Sigmoid colon (tissue), 7 donors: ENCODE measurements around the gene BFAR. TPM values are rescaled to one million over a fixed set of nuclear protein-coding genes. Genes with fewer than 3 reads are reported as not detected.
"Not testable (repeated sequence)": the region's sequence is repeated elsewhere in the genome, so short reads cannot be mapped to it uniquely, and the experiment has no call there.

Experiments
- DNase-seq: peaks from one replicate; pipeline ENCODE4 v3.0.0-alpha.2; 2019
- H3K27ac ChIP-seq, 4 donors: fragments of 200-600 bp; sonication (generic); one replicate each; pipeline ENCODE4 v1.5.1; 2016 to 2019; ENCODE audit warnings: mild to moderate bottlenecking in 1 of 4
- H3K27me3 ChIP-seq, 3 donors: fragments of 200-600 bp; sonication (generic); one replicate each; pipeline ENCODE4 v1.5.1; 2019; ENCODE audit warnings: mild to moderate bottlenecking in 1 of 3
- H3K36me3 ChIP-seq, 4 donors: fragments of 200-600 bp; sonication (generic); one replicate each; pipeline ENCODE4 v1.5.1; 2016 to 2019
- H3K4me1 ChIP-seq, 4 donors: fragments of 200-600 bp; sonication (generic); one replicate each; pipeline ENCODE4 v1.5.1; 2017 to 2019
- H3K4me3 ChIP-seq, 4 donors: fragments of 200-600 bp; sonication (generic); one replicate each; pipeline ENCODE4 v1.5.1; 2017 to 2019; ENCODE audit warnings: mild to moderate bottlenecking in 2 of 4, moderate library complexity in 1 of 4
- H3K9me3 ChIP-seq, 4 donors: fragments of 200-600 bp in 3 of 4; sonication (generic) in 3 of 4; one replicate each; pipeline versions ENCODE4 v1.5.1 to v1.6.1; 2013 to 2019
- EP300 ChIP-seq, 4 donors: sonication (generic); formaldehyde crosslinking; IDR thresholded peaks; one replicate each; pipeline ENCODE4 v1.6.1; 2017; ENCODE audit warnings: antibody characterized with exemption in 4 of 4
- POLR2A ChIP-seq, 2 donors: fragments of 450-650 bp; IDR thresholded peaks; one replicate each; pipeline ENCODE4 v1.6.1; 2016; ENCODE audit warnings: antibody characterized with exemption in 2 of 2, mild to moderate bottlenecking in 2 of 2, moderate library complexity in 2 of 2
- POLR2AphosphoS5 ChIP-seq, 4 donors: sonication (generic); formaldehyde crosslinking; IDR thresholded peaks; one replicate each; pipeline ENCODE4 v1.6.1; 2017; ENCODE audit warnings: antibody characterized with exemption in 4 of 4
- WGBS, 2 donors: extraction: QIAGEN DNeasy Blood & Tissue Kit; methylation state at CpG; one replicate each; pipeline ENCODE4 v1.1.7; 2013; 5-methylcytosine and 5-hydroxymethylcytosine counted together
- intact Hi-C: fragments of 100-400 bp; cut with DNase I; formaldehyde crosslinking; loops from one replicate; pipeline ENCODE4 v1.15.1; 2023
- polyA plus RNA-seq, 3 donors: library from polyadenylated mRNA; stranded (reverse); fragments of 200-250 nt; gene quantifications; one replicate each; pipeline ENCODE4 v1.2.3, GENCODE V29; 2013
- total RNA-seq, 4 donors: library from RNA; depleted of rRNA; stranded (reverse); fragments of >200 nt; gene quantifications; one replicate each; pipeline ENCODE4 v1.1.0, GENCODE V29; 2016
- TF ChIP-seq, protein P1 (sequence below), 4 experiments: fragments of 450-650 bp in 3 of 4; fragments of 200-600 bp in 1 of 4; IDR thresholded peaks; one replicate each; pipeline ENCODE4 v1.5.1; 2016 to 2019; ENCODE audit warnings: antibody characterized with exemption in 4 of 4, mild to moderate bottlenecking in 3 of 4, moderate library complexity in 2 of 4
- donor health status: healthy with polysubstance abuse.
- donor health status: Bipolar disorder and iron deficiency.
- donor health status: healthy.

The BFAR gene
- total and polyA plus RNA-seq, 7 donors, result 38.1 to 64.9 (median 52.3) TPM

DNA sequence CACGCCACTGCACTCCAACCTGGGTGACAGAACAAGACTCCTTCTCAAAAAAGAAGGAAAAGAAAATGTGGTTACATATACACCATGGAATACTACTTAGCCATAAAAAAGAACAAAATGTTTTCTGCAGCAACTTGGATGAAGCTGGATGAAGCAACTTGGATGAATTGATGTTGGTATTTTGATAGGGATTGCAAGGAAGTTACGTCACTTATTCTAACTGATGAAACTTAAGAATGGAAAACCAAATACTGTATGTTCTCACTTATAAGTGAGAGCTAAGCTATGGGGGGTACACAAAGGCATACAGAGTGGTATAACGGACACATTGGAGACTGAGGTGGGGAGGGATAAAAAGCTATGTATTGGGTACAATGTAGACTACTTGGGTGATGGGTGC, 43.9 kb downstream of the BFAR start:
- no peak overlapping the region for H3K4me3 ChIP-seq
- intact Hi-C loops, result no loop called here
- no peak overlapping the region for H3K27ac ChIP-seq
- no peaks in the 10 kb centered on the region for H3K36me3 ChIP-seq
- no peak for DNase-seq
- TF ChIP-seq EP300 (IDR thresholded peaks at IDR 0.05), result no peak
- TF ChIP-seq POLR2A (IDR thresholded peaks at IDR 0.05), result no peak
- TF ChIP-seq POLR2AphosphoS5 (IDR thresholded peaks at IDR 0.05), result no peak
- TF ChIP-seq, protein P1, sequence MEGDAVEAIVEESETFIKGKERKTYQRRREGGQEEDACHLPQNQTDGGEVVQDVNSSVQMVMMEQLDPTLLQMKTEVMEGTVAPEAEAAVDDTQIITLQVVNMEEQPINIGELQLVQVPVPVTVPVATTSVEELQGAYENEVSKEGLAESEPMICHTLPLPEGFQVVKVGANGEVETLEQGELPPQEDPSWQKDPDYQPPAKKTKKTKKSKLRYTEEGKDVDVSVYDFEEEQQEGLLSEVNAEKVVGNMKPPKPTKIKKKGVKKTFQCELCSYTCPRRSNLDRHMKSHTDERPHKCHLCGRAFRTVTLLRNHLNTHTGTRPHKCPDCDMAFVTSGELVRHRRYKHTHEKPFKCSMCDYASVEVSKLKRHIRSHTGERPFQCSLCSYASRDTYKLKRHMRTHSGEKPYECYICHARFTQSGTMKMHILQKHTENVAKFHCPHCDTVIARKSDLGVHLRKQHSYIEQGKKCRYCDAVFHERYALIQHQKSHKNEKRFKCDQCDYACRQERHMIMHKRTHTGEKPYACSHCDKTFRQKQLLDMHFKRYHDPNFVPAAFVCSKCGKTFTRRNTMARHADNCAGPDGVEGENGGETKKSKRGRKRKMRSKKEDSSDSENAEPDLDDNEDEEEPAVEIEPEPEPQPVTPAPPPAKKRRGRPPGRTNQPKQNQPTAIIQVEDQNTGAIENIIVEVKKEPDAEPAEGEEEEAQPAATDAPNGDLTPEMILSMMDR (IDR thresholded peaks at IDR 0.05), result no peak
- H3K27me3 ChIP-seq, result no peaks in the 10 kb centered on the region
- whole genome bisulfite sequencing, 2 donors, result 94 to 95% methylated on average over 3 of the region's 3 CpGs
- no peaks in the 10 kb centered on the region for H3K9me3 ChIP-seq
- H3K4me1 ChIP-seq, result no peaks in the 10 kb centered on the region

DNA sequence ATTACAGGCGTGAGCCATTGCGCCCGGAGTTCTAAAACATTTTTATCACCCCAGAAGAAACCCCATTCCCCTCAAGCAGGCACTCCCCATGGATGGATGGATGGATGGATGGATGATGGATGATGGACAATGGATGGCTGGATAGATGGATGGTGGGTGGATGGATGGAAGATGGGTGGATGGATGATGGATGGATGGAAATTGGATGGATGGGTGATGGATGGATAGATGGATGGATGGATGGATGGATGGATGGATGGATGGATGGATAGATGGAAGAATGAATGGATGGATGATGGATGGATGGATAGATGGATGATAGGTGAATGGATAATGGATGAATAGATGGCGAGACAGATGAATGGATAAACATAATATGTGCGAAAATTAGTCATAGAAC, 44.9 kb downstream of the BFAR start:
- DNase-seq, result no peak
- WGBS, 2 donors, result 95 to 98% methylated on average over 5 of the region's 5 CpGs
- Histone ChIP-seq H3K9me3 (no peaks in the 10 kb centered on the region), H3K27me3 (no peaks in the 10 kb centered on the region), H3K27ac (no peak overlapping the region), H3K4me1 (no peaks in the 10 kb centered on the region), H3K4me3 (no peak overlapping the region), H3K36me3 (no peaks in the 10 kb centered on the region)
- intact Hi-C loops, result no loop called here
- TF ChIP-seq, protein P1 (IDR thresholded peaks at IDR 0.05), result no peak
- TF ChIP-seq POLR2A (IDR thresholded peaks at IDR 0.05), result no peak
- no peak for TF ChIP-seq EP300 (IDR thresholded peaks at IDR 0.05)
- TF ChIP-seq POLR2AphosphoS5 (IDR thresholded peaks at IDR 0.05), result no peak

DNA sequence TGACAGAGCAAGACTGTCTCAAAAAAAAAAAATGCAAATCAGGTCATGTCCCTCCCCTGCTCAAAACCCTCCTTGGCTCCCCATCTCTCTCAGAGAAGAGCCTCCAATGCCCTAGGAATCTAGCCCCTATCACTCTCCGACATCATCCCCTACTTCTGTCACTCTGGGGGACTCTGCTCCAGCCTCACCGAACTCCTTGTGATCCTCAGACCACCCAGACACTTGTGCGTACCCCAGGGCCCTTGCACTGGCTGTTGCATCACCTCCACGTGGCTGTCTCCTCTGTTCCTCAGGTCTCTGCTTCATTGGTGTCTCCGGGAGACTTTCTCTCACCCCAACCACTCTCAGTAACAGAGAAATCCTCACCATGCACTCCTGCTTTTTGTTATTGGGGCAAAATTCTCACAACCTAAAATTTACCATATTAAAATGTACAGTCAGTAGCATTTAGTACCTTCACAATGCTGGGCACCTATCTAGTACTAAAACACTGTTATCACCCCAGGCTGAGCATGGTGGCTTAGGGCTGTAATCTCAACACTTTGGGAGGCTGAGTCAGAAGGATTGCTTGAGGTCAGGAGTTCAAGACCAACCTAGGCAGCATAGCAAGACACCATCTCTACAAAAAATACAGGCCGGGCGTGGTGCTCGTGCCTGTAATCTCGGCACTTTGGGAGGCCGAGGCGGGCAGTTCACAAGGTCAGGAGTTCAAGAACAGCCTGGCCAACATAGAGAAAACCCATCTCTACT, 46.2 kb downstream of the BFAR start:
- 84% methylated on average over 11 of the region's 11 CpGs for WGBS, 2 donors
- Histone ChIP-seq H3K4me1 (no peaks in the 10 kb centered on the region), H3K36me3 (no peaks in the 10 kb centered on the region), H3K9me3 (no peaks in the 10 kb centered on the region), H3K27me3 (no peaks in the 10 kb centered on the region), H3K27ac (no peak overlapping the region), H3K4me3 (no peak overlapping the region)
- DNase-seq, result no peak
- TF ChIP-seq POLR2A (IDR thresholded peaks at IDR 0.05) (no peak), POLR2AphosphoS5 (IDR thresholded peaks at IDR 0.05) (no peak), EP300 (IDR thresholded peaks at IDR 0.05) (no peak)
- TF ChIP-seq, protein P1 (IDR thresholded peaks at IDR 0.05), result no peak
- intact Hi-C loops, result no loop called here

DNA sequence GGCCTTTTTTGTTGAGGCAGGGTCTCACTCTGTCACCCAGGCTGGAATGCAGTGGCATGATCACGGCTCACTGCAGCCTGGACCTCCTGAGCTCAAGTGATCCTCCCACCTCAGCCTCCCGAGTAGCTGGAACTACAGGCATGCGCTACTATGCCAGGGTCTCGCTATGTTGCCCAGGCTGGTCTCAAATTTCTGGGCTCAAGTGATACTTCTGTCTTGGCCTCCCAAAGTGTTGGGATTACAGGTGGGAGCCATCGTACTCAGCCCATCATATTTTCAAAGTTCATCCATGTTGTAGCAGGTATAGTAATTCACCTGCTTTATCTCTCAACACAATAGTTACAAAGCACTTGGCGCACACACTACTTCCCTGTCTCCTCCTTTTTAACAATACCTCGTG, 47.6 kb downstream of the BFAR start:
- intact Hi-C loops, result not testable (repeated sequence)
- DNase-seq, result peak; percentile 2
- WGBS, 2 donors, result 80 to 87% methylated on average over 7 of the region's 7 CpGs

DNA sequence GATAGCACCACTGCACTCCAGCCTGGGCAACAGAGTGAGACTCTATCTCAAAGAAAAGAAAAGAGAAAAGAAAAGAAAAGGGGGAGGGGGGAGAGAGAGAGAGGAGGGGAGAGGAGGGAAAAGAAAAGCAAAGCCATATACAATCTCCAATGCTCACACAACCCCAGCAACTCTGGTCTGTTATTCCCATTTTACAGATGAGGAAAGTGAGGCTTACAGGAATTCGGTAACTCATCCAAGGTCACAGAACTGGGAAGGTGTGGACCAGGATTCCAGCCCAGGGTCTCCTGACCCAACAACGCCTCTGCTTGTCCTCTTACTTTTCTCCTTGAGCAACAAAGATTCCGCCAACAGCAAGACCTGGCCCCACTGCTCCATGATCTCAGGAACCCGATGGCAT, 48.4 kb downstream of the BFAR start:
- Histone ChIP-seq H3K27me3 (no peaks in the 10 kb centered on the region), H3K36me3 (no peaks in the 10 kb centered on the region), H3K9me3 (no peaks in the 10 kb centered on the region), H3K4me3 (no peak overlapping the region), H3K4me1 (no peaks in the 10 kb centered on the region), H3K27ac (no peak overlapping the region)
- WGBS, 2 donors, result 96 to 97% methylated on average over 4 of the region's 4 CpGs
- TF ChIP-seq, protein P1 (IDR thresholded peaks at IDR 0.05), result no peak
- TF ChIP-seq POLR2AphosphoS5 (IDR thresholded peaks at IDR 0.05), result no peak
- no peak for TF ChIP-seq POLR2A (IDR thresholded peaks at IDR 0.05)
- TF ChIP-seq EP300 (IDR thresholded peaks at IDR 0.05), result no peak
- intact Hi-C loops, result no loop called here
- DNase-seq, result no peak

More for the DNA sequence above, 47.6 kb downstream of the BFAR start:
- not testable (repeated sequence) for H3K27me3 ChIP-seq, H3K4me1 ChIP-seq, H3K27ac ChIP-seq, H3K4me3 ChIP-seq, H3K36me3 ChIP-seq, H3K9me3 ChIP-seq
